Loucy (cell line): ENCODE results near the gene NUAK1.

Experiments used
- H2AFZ ChIP-seq: fragments of 200-600 bp; sonication (generic); 2 replicates; pipeline ENCODE4 v1.6.0; 2016; ENCODE audit warnings: antibody characterized with exemption, mild to moderate bottlenecking, low read length, moderate library complexity
- H3F3A ChIP-seq: fragments of 200-600 bp; 2 replicates; pipeline ENCODE4 v1.6.0; 2016; ENCODE audit warnings: antibody characterized with exemption, low read depth, mild to moderate bottlenecking
- H3K27me3 ChIP-seq: fragments of 200-600 bp; sonication (generic); 2 replicates; pipeline ENCODE4 v1.6.1; 2014; ENCODE audit warnings: low read length, mild to moderate bottlenecking; ENCODE audit not compliant: insufficient read depth, poor library complexity, severe bottlenecking
- H3K36me3 ChIP-seq: fragments of 200-600 bp; sonication (generic); 2 replicates; pipeline ENCODE4 v1.6.1; 2016; ENCODE audit warnings: low read length; ENCODE audit not compliant: insufficient read depth
- H3K4me1 ChIP-seq: fragments of 200-600 bp; sonication (generic); 2 replicates; pipeline ENCODE4 v1.5.1; 2014; ENCODE audit warnings: low read length, mild to moderate bottlenecking; ENCODE audit not compliant: insufficient read depth, poor library complexity, severe bottlenecking
- H3K4me2 ChIP-seq: fragments of 200-600 bp; sonication (generic); 2 replicates; pipeline ENCODE4 v1.6.0; 2014; ENCODE audit warnings: antibody characterized with exemption, low read length, low read depth, mild to moderate bottlenecking; ENCODE audit not compliant: poor library complexity, severe bottlenecking
- H3K4me3 ChIP-seq: fragments of 200-600 bp; sonication (generic); 2 replicates; pipeline ENCODE4 v1.5.1; 2014; ENCODE audit warnings: low read length, mild to moderate bottlenecking, mixed read lengths; ENCODE audit not compliant: poor library complexity, severe bottlenecking
- H3K79me2 ChIP-seq: fragments of 200-600 bp; sonication (generic); 2 replicates; pipeline ENCODE4 v1.6.1; 2014; ENCODE audit warnings: low read length; ENCODE audit not compliant: insufficient read depth
- H3K9ac ChIP-seq: fragments of 200-600 bp; sonication (generic); 2 replicates; pipeline ENCODE4 v1.6.0; 2014; ENCODE audit warnings: mild to moderate bottlenecking, low read depth, low read length, moderate library complexity; ENCODE audit not compliant: poor library complexity, severe bottlenecking
- H3K9me2 ChIP-seq: fragments of 200-600 bp; sonication (generic); replicated peaks from 2 replicates; pipeline ENCODE4 v1.6.1; 2016; ENCODE audit warnings: low read depth, low read length, mixed read lengths
- H3K9me3 ChIP-seq: fragments of 200-600 bp; sonication (generic); 2 replicates; pipeline ENCODE4 v1.6.1; 2014; ENCODE audit warnings: mild to moderate bottlenecking, antibody characterized with exemption, low read length, low read depth; ENCODE audit not compliant: insufficient read depth
- H4K20me1 ChIP-seq: fragments of 200-600 bp; sonication (generic); 2 replicates; pipeline ENCODE4 v1.6.0; 2014; ENCODE audit warnings: antibody characterized with exemption, low read length, mild to moderate bottlenecking; ENCODE audit not compliant: insufficient read depth, poor library complexity, severe bottlenecking
- EZH2phosphoT487 ChIP-seq: fragments of 200-600 bp; IDR thresholded peaks from 2 replicates; pipeline ENCODE4 v1.6.1; 2018; ENCODE audit warnings: antibody characterized with exemption, mild to moderate bottlenecking, moderate library complexity, borderline replicate concordance
- TF ChIP-seq, protein P1 (sequence below): fragments of 200-600 bp; sonication (generic); conservative IDR thresholded peaks from 2 replicates; pipeline ENCODE4 v1.5.1; 2014; ENCODE audit warnings: mild to moderate bottlenecking, antibody characterized with exemption, low read length

NUAK1 gene

GRCh38 chr12:106187155-106187789 lies 48.5 kb upstream of the NUAK1 start:
- Histone ChIP-seq H3K79me2 (no peaks in the 10 kb centered on the region), H2AFZ (no peak overlapping the region), H3K4me3 (no peak overlapping the region), H3F3A (no peaks in the 10 kb centered on the region), H3K4me2 (no peak overlapping the region), H3K36me3 (no peaks in the 10 kb centered on the region), H3K9me3 (no peaks in the 10 kb centered on the region), H4K20me1 (no peaks in the 10 kb centered on the region), H3K27me3 (no peaks in the 10 kb centered on the region), H3K9ac (no peak overlapping the region), H3K9me2 (no peaks in the 10 kb centered on the region; the same call in 1 of the 2 replicates), H3K4me1 (no peaks in the 10 kb centered on the region)
- no peak for TF ChIP-seq EZH2phosphoT487
- TF ChIP-seq, protein P1, sequence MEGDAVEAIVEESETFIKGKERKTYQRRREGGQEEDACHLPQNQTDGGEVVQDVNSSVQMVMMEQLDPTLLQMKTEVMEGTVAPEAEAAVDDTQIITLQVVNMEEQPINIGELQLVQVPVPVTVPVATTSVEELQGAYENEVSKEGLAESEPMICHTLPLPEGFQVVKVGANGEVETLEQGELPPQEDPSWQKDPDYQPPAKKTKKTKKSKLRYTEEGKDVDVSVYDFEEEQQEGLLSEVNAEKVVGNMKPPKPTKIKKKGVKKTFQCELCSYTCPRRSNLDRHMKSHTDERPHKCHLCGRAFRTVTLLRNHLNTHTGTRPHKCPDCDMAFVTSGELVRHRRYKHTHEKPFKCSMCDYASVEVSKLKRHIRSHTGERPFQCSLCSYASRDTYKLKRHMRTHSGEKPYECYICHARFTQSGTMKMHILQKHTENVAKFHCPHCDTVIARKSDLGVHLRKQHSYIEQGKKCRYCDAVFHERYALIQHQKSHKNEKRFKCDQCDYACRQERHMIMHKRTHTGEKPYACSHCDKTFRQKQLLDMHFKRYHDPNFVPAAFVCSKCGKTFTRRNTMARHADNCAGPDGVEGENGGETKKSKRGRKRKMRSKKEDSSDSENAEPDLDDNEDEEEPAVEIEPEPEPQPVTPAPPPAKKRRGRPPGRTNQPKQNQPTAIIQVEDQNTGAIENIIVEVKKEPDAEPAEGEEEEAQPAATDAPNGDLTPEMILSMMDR: no peak

- Histone ChIP-seq H3K9me3 (no peaks in the 10 kb centered on the region), H3K4me3 (no peak overlapping the region), H3K9ac (no peak overlapping the region)
Observed at GRCh38 chr12:106183735-106184134, 45.0 kb upstream of the NUAK1 start.

GRCh38 chr12:106181401-106182114 lies 42.8 kb upstream of the NUAK1 start:
- no peaks in the 10 kb centered on the region for H3K4me1 ChIP-seq
- H3K27me3 ChIP-seq: no peaks in the 10 kb centered on the region
- no peak overlapping the region for H3K4me2 ChIP-seq
- H3K4me3 ChIP-seq: no peak overlapping the region
- no peaks in the 10 kb centered on the region for H3K9me2 ChIP-seq
- no peaks in the 10 kb centered on the region for H4K20me1 ChIP-seq
- no peak overlapping the region for H3K9ac ChIP-seq
- H2AFZ ChIP-seq: no peak overlapping the region
- H3K9me3 ChIP-seq: no peaks in the 10 kb centered on the region
- H3K79me2 ChIP-seq: no peaks in the 10 kb centered on the region
- H3F3A ChIP-seq: no peaks in the 10 kb centered on the region
- no peaks in the 10 kb centered on the region for H3K36me3 ChIP-seq
- no peak for TF ChIP-seq EZH2phosphoT487
- TF ChIP-seq, protein P1: no peak

More at GRCh38 chr12:106183735-106184134, 45.0 kb upstream of the NUAK1 start:
- H2AFZ ChIP-seq: no peak overlapping the region
- H3K27me3 ChIP-seq: no peaks in the 10 kb centered on the region
- no peaks in the 10 kb centered on the region for H3K9me2 ChIP-seq
- TF ChIP-seq EZH2phosphoT487: no peak
- TF ChIP-seq, protein P1: no peak
- H3K36me3 ChIP-seq: no peaks in the 10 kb centered on the region
- H3K4me1 ChIP-seq: no peaks in the 10 kb centered on the region
- no peaks in the 10 kb centered on the region for H4K20me1 ChIP-seq
- no peaks in the 10 kb centered on the region for H3F3A ChIP-seq
- H3K79me2 ChIP-seq: no peaks in the 10 kb centered on the region
- no peak overlapping the region for H3K4me2 ChIP-seq
